ENCODE results near the gene PAX5.

Gene PAX5

GRCh38 chr9:37010180-37010579, 23.9 kb downstream of the PAX5 start:
- TF ChIP-seq USF1 (IDR thresholded peaks at IDR 0.05) (no peak), RAD21 (IDR thresholded peaks at IDR 0.05; ENCODE audit: low read depth) (no peak), EP300 (IDR thresholded peaks at IDR 0.05; ENCODE audit: borderline replicate concordance) (no peak), FOXM1 (IDR thresholded peaks at IDR 0.05; ENCODE audit: borderline replicate concordance, low read depth) (no peak), ZBTB7A (IDR thresholded peaks at IDR 0.05; ENCODE audit: low read depth) (no peak), NFIC (IDR thresholded peaks at IDR 0.05) (no peak)

GRCh38 chr9:37007295-37007694, 26.8 kb downstream of the PAX5 start:
- no peak for TF ChIP-seq YY1 (IDR thresholded peaks at IDR 0.05; ENCODE audit: low read depth)
- TF ChIP-seq TEAD4 (IDR thresholded peaks at IDR 0.05): no peak
- TF ChIP-seq EP300 (IDR thresholded peaks at IDR 0.05; ENCODE audit: borderline replicate concordance): no peak
- no peak for TF ChIP-seq TCF12 (IDR thresholded peaks at IDR 0.05; ENCODE audit: low read depth)
- no peak for TF ChIP-seq EGR1 (IDR thresholded peaks at IDR 0.05)
- no peak for TF ChIP-seq CEBPB (IDR thresholded peaks at IDR 0.05)
- no peak for TF ChIP-seq ZBTB7A (IDR thresholded peaks at IDR 0.05; ENCODE audit: low read depth)
- no peak for TF ChIP-seq USF1 (IDR thresholded peaks at IDR 0.05)
- no peak for TF ChIP-seq RAD21 (IDR thresholded peaks at IDR 0.05; ENCODE audit: low read depth)
- TF ChIP-seq MAX (IDR thresholded peaks at IDR 0.05): no peak
- no peak for TF ChIP-seq CREB1 (IDR thresholded peaks at IDR 0.05; ENCODE audit: low read depth)

GRCh38 chr9:37005517-37006140, 28.4 kb downstream of the PAX5 start:
- TF ChIP-seq NFIC (IDR thresholded peaks at IDR 0.05): no peak
- TF ChIP-seq CEBPB (IDR thresholded peaks at IDR 0.05): no peak
- TF ChIP-seq TCF12 (IDR thresholded peaks at IDR 0.05; ENCODE audit: low read depth): no peak
- TF ChIP-seq FOXM1 (IDR thresholded peaks at IDR 0.05; ENCODE audit: borderline replicate concordance, low read depth): no peak
- TF ChIP-seq EP300 (IDR thresholded peaks at IDR 0.05; ENCODE audit: borderline replicate concordance): no peak
- TF ChIP-seq REST (IDR thresholded peaks at IDR 0.05; ENCODE audit: low read depth): no peak

GRCh38 chr9:37004424-37004935, 29.6 kb downstream of the PAX5 start:
- TF ChIP-seq TCF12 (IDR thresholded peaks at IDR 0.05; ENCODE audit: low read depth) (no peak), YY1 (IDR thresholded peaks at IDR 0.05; ENCODE audit: low read depth) (no peak), RAD21 (IDR thresholded peaks at IDR 0.05; ENCODE audit: low read depth) (no peak), CREB1 (IDR thresholded peaks at IDR 0.05; ENCODE audit: low read depth) (no peak), MAX (IDR thresholded peaks at IDR 0.05) (no peak), TEAD4 (IDR thresholded peaks at IDR 0.05) (no peak), CEBPB (IDR thresholded peaks at IDR 0.05) (no peak), NFIC (IDR thresholded peaks at IDR 0.05) (no peak), ZBTB7A (IDR thresholded peaks at IDR 0.05; ENCODE audit: low read depth) (no peak), EP300 (IDR thresholded peaks at IDR 0.05; ENCODE audit: borderline replicate concordance) (no peak), TAF1 (IDR thresholded peaks at IDR 0.05; ENCODE audit: low read depth) (no peak), EGR1 (IDR thresholded peaks at IDR 0.05) (no peak)

GRCh38 chr9:37002413-37003217, 31.5 kb downstream of the PAX5 start:
- TF ChIP-seq CEBPB (IDR thresholded peaks at IDR 0.05): no peak
- no peak for TF ChIP-seq REST (IDR thresholded peaks at IDR 0.05; ENCODE audit: low read depth)
- no peak for TF ChIP-seq TEAD4 (IDR thresholded peaks at IDR 0.05)
- no peak for TF ChIP-seq RAD21 (IDR thresholded peaks at IDR 0.05; ENCODE audit: low read depth)
- no peak for TF ChIP-seq FOXM1 (IDR thresholded peaks at IDR 0.05; ENCODE audit: borderline replicate concordance, low read depth)
- TF ChIP-seq EGR1 (IDR thresholded peaks at IDR 0.05): no peak
- TF ChIP-seq USF1 (IDR thresholded peaks at IDR 0.05): no peak
- no peak for TF ChIP-seq YY1 (IDR thresholded peaks at IDR 0.05; ENCODE audit: low read depth)
- TF ChIP-seq EP300 (IDR thresholded peaks at IDR 0.05; ENCODE audit: borderline replicate concordance): no peak
- TF ChIP-seq CREB1 (IDR thresholded peaks at IDR 0.05; ENCODE audit: low read depth): no peak
- no peak for TF ChIP-seq MAX (IDR thresholded peaks at IDR 0.05)
- TF ChIP-seq ZBTB7A (IDR thresholded peaks at IDR 0.05; ENCODE audit: low read depth): no peak
